HepG2 (cell line): ENCODE results near the gene STX10. TPM values are rescaled to one million over a fixed set of nuclear protein-coding genes. Genes with fewer than 3 reads are reported as not detected.

Experiments used
- FOXC1 ChIP-seq: sonication (generic); formaldehyde crosslinking; IDR thresholded peaks from 2 replicates; pipeline ENCODE4 v1.8.0; 2022; ENCODE audit warnings: mild to moderate bottlenecking, missing genetic modification reagents, borderline replicate concordance
- GFI1 ChIP-seq: sonication (generic); formaldehyde crosslinking; IDR thresholded peaks from 2 replicates; pipeline ENCODE4 v1.5.0; 2020; ENCODE audit warnings: missing genetic modification reagents, mild to moderate bottlenecking, borderline replicate concordance
- HMG20A ChIP-seq: IDR thresholded peaks from 2 replicates; pipeline ENCODE4 v1.6.1; 2016; ENCODE audit warnings: borderline replicate concordance
- HMGA1 ChIP-seq: sonication (generic); formaldehyde crosslinking; conservative IDR thresholded peaks from 2 replicates; pipeline ENCODE4 v1.4.0; 2020; ENCODE audit warnings: missing genetic modification reagents
- MYC ChIP-seq: sonication (generic); formaldehyde crosslinking; IDR thresholded peaks from 2 replicates; pipeline ENCODE4 v1.9.0; 2021; ENCODE audit warnings: missing genetic modification reagents, borderline replicate concordance
- NFKB2 ChIP-seq: sonication (generic); formaldehyde crosslinking; IDR thresholded peaks from 2 replicates; pipeline ENCODE4 v1.4.0; 2020; ENCODE audit warnings: missing genetic modification reagents, borderline replicate concordance
- NR3C1 ChIP-seq: sonication (generic); formaldehyde crosslinking; IDR thresholded peaks from 2 replicates; pipeline ENCODE4 v1.4.0; 2020; ENCODE audit warnings: missing genetic modification reagents
- RBAK ChIP-seq: sonication (generic); formaldehyde crosslinking; IDR thresholded peaks from 2 replicates; pipeline ENCODE4 v1.5.1; 2020; ENCODE audit warnings: mild to moderate bottlenecking, missing genetic modification reagents
- RBFOX2 ChIP-seq: fragments of 200-400 bp; formaldehyde crosslinking; IDR thresholded peaks from 2 replicates; pipeline ENCODE4 v1.6.1; 2017; ENCODE audit warnings: low read depth, mild to moderate bottlenecking, low read length
- SOX13 ChIP-seq, 3 experiments: fragments of 450-650 bp in 1 of 3; sonication (generic) in 1 of 3; formaldehyde crosslinking in 1 of 3; IDR thresholded peaks in 2 of 3; conservative IDR thresholded peaks in 1 of 3; 2 replicates each; pipeline versions ENCODE4 v1.5.0 to v1.6.1; 2016 to 2020; ENCODE audit warnings: antibody characterized with exemption in 1 of 3, mild to moderate bottlenecking in 1 of 3, missing compliant biosample characterization in 1 of 3, missing genetic modification reagents in 1 of 3, moderate library complexity in 1 of 3
- SOX6 ChIP-seq, 2 experiments: fragments of 450-650 bp in 1 of 2; sonication (generic) in 1 of 2; formaldehyde crosslinking in 1 of 2; IDR thresholded peaks; 2 replicates each; pipeline versions ENCODE4 v1.4.0 to v1.6.1; 2017 to 2020; ENCODE audit warnings: antibody characterized with exemption in 1 of 2, mild to moderate bottlenecking in 1 of 2, missing genetic modification reagents in 1 of 2
- TGIF2 ChIP-seq: IDR thresholded peaks from 2 replicates; pipeline ENCODE4 v1.6.1; 2016; ENCODE audit warnings: control low read depth, missing compliant biosample characterization
- ZBTB7A ChIP-seq: sonication (generic); formaldehyde crosslinking; IDR thresholded peaks from 2 replicates; pipeline ENCODE4 v1.8.0; 2022; ENCODE audit warnings: mild to moderate bottlenecking, missing genetic modification reagents
- ZNF253 ChIP-seq: sonication (generic); formaldehyde crosslinking; IDR thresholded peaks from 2 replicates; pipeline ENCODE4 v1.8.0; 2022; ENCODE audit warnings: mild to moderate bottlenecking, missing genetic modification reagents, borderline replicate concordance
- ZNF557 ChIP-seq: sonication (generic); formaldehyde crosslinking; IDR thresholded peaks from 2 replicates; pipeline ENCODE4 v1.4.0; 2020; ENCODE audit warnings: missing genetic modification reagents
- ZNF788 ChIP-seq: sonication (generic); formaldehyde crosslinking; IDR thresholded peaks from 2 replicates; pipeline ENCODE4 v1.5.0; 2020; ENCODE audit warnings: mild to moderate bottlenecking, missing genetic modification reagents, borderline replicate concordance
- ZSCAN30 ChIP-seq: sonication (generic); formaldehyde crosslinking; IDR thresholded peaks from 2 replicates; pipeline ENCODE4 v1.5.0; 2020; ENCODE audit warnings: mild to moderate bottlenecking, missing genetic modification reagents
- polyA plus RNA-seq, 8 experiments: library from polyadenylated mRNA; depleted of rRNA in 3 of 8; stranded (reverse) in 7 of 8; unstranded in 1 of 8; fragments of >200 nt; fragmentation: Illumina TruSeq in 4 of 8; extraction: Trizol in 4 of 8; gene quantifications; 2 replicates each; pipeline versions ENCODE4 v1.2.1 to v1.2.3, GENCODE V29; 2011 to 2016; ENCODE audit warnings: low read depth in 4 of 8, missing spikeins in 1 of 8, mixed read lengths in 1 of 8; ENCODE audit not compliant: insufficient read depth in 1 of 8
- total RNA-seq, 5 experiments: library from RNA; depleted of rRNA; stranded (reverse); fragments of >200 nt; fragmentation: Illumina TruSeq; extraction: Trizol; gene quantifications; 2 replicates each; pipeline ENCODE4 v1.2.3, GENCODE V29; 2016; ENCODE audit warnings: low read depth in 1 of 5
- TF ChIP-seq, protein P1 (sequence below): sonication (generic); formaldehyde crosslinking; conservative IDR thresholded peaks from 2 replicates; pipeline ENCODE4 v1.5.0; 2020; ENCODE audit warnings: missing genetic modification reagents
- TF ChIP-seq, protein P2 (sequence below): sonication (generic); formaldehyde crosslinking; IDR thresholded peaks from 2 replicates; pipeline ENCODE4 v1.4.0; 2020; ENCODE audit warnings: missing genetic modification reagents
- TF ChIP-seq, protein P3 (sequence below): IDR thresholded peaks from 2 replicates; pipeline ENCODE4 v1.6.1; 2016; ENCODE audit warnings: mild to moderate bottlenecking

The STX10 gene
- total and polyA plus RNA-seq, 2 of the 13 experiments (the other 11 are each of a cell fraction or from before 2014, with no cell fraction given) = 47.9 to 66.4 TPM

DNA sequence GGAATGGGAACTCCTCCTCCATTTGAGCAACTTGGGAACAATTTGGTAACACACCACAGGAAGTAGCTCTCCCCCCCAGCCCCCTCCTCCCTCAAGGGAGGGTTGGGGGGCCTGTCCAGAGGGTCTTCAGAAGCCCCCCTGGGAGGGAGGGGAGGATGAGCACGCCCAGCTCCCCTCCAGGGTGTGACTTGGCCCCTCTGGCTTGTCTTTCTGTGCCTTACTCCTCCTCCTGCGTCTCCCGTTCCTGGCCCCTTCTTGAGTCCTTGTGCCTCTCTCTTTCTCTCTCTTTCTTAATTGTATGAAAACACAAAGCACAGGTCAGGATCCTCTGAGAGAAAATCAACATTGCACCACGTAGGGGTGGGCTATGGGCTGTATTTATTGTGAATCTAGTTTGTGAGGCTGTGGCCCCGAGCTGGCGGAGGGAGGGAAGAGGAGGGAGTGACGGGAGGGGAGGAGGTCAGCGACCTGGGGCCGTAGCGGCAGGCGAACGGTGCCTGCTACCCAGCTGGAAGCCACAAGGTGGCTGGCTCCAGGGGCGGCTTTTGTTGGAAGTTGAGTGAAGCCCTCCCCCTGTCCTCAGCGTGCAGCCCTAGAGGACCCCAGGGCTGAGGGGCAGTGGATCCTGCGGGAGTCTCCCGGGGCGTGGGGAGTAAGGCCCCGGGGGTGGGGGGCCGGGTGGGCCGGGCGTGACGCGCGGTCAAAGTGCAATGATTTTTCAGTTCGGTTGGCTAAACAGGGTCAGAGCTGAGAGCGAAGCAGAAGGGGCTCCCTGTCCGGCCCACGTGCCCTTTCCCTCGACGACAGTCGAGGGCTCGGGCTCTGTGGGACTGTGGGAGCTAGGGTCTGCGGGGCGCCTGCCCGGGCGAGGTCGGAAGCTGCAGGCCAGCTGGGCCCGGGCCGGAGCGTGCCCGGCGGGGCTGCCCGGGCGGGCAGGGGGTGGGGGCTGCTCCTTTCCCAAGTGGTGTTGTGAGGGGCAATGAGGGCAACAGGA is 53.9 kb downstream of the STX10 start (continued):
- TF ChIP-seq ZNF788 (CRISPR knock-in tag) (no peak), ZNF557 (CRISPR knock-in tag) (no peak), RBFOX2 (no peak), ZSCAN30 (CRISPR knock-in tag) (no peak), FOXC1 (no peak), RBAK (CRISPR knock-in tag) (no peak), ZBTB7A (CRISPR knock-in tag) (no peak), NR3C1 (no peak), ZNF253 (no peak), SOX13 (IDR thresholded peaks at IDR 0.05) (no peak), SOX13 (CRISPR knock-in tag; conservative IDR thresholded peaks at IDR 0.05 in 1 of 2, IDR thresholded peaks at IDR 0.05 in 1 of 2) (no peak), HMG20A (CRISPR knock-in tag) (no peak), HMGA1 (CRISPR knock-in tag) (no peak), SOX6 (IDR thresholded peaks at IDR 0.05) (no peak), SOX6 (CRISPR knock-in tag; IDR thresholded peaks at IDR 0.05) (peak; percentile 35), TGIF2 (no peak), NFKB2 (CRISPR knock-in tag) (0 out of 2 replicates have a peak, but pooled peaks have one; percentile 29), MYC (CRISPR knock-in tag) (peak; percentile 36; the same call in 1 of the 2 replicates), GFI1 (CRISPR knock-in tag) (no peak)
- TF ChIP-seq, protein P1, sequence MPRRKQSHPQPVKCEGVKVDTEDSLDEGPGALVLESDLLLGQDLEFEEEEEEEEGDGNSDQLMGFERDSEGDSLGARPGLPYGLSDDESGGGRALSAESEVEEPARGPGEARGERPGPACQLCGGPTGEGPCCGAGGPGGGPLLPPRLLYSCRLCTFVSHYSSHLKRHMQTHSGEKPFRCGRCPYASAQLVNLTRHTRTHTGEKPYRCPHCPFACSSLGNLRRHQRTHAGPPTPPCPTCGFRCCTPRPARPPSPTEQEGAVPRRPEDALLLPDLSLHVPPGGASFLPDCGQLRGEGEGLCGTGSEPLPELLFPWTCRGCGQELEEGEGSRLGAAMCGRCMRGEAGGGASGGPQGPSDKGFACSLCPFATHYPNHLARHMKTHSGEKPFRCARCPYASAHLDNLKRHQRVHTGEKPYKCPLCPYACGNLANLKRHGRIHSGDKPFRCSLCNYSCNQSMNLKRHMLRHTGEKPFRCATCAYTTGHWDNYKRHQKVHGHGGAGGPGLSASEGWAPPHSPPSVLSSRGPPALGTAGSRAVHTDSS = no peak
- TF ChIP-seq, protein P2, sequence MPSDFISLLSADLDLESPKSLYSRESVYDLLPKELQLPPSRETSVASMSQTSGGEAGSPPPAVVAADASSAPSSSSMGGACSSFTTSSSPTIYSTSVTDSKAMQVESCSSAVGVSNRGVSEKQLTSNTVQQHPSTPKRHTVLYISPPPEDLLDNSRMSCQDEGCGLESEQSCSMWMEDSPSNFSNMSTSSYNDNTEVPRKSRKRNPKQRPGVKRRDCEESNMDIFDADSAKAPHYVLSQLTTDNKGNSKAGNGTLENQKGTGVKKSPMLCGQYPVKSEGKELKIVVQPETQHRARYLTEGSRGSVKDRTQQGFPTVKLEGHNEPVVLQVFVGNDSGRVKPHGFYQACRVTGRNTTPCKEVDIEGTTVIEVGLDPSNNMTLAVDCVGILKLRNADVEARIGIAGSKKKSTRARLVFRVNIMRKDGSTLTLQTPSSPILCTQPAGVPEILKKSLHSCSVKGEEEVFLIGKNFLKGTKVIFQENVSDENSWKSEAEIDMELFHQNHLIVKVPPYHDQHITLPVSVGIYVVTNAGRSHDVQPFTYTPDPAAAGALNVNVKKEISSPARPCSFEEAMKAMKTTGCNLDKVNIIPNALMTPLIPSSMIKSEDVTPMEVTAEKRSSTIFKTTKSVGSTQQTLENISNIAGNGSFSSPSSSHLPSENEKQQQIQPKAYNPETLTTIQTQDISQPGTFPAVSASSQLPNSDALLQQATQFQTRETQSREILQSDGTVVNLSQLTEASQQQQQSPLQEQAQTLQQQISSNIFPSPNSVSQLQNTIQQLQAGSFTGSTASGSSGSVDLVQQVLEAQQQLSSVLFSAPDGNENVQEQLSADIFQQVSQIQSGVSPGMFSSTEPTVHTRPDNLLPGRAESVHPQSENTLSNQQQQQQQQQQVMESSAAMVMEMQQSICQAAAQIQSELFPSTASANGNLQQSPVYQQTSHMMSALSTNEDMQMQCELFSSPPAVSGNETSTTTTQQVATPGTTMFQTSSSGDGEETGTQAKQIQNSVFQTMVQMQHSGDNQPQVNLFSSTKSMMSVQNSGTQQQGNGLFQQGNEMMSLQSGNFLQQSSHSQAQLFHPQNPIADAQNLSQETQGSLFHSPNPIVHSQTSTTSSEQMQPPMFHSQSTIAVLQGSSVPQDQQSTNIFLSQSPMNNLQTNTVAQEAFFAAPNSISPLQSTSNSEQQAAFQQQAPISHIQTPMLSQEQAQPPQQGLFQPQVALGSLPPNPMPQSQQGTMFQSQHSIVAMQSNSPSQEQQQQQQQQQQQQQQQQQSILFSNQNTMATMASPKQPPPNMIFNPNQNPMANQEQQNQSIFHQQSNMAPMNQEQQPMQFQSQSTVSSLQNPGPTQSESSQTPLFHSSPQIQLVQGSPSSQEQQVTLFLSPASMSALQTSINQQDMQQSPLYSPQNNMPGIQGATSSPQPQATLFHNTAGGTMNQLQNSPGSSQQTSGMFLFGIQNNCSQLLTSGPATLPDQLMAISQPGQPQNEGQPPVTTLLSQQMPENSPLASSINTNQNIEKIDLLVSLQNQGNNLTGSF (CRISPR knock-in tag) = no peak
- TF ChIP-seq, protein P3, sequence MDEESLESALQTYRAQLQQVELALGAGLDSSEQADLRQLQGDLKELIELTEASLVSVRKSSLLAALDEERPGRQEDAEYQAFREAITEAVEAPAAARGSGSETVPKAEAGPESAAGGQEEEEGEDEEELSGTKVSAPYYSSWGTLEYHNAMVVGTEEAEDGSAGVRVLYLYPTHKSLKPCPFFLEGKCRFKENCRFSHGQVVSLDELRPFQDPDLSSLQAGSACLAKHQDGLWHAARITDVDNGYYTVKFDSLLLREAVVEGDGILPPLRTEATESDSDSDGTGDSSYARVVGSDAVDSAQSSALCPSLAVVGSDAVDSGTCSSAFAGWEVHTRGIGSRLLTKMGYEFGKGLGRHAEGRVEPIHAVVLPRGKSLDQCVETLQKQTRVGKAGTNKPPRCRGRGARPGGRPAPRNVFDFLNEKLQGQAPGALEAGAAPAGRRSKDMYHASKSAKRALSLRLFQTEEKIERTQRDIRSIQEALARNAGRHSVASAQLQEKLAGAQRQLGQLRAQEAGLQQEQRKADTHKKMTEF (CRISPR knock-in tag) = peak; percentile 57; the same call in 1 of the 2 replicates
